Ascending aorta (tissue), 2 donors: ENCODE results near the gene DYRK2. TPM values are rescaled to one million over a fixed set of nuclear protein-coding genes. Genes with fewer than 3 reads are reported as not detected.

Experiments used
- DNase-seq, 2 donors: peaks; one replicate each; pipeline ENCODE4 v3.0.0-alpha.2; 2019; ENCODE audit warnings: low spot score in 2 of 2
- H3K27ac ChIP-seq, 2 donors: fragments of 200-600 bp; sonication (generic); one replicate each; pipeline ENCODE4 v1.5.1; 2016 to 2017; ENCODE audit warnings: mild to moderate bottlenecking in 1 of 2
- H3K27me3 ChIP-seq: fragments of 200-600 bp; sonication (generic); one replicate; pipeline ENCODE4 v1.5.1; 2017
- H3K36me3 ChIP-seq, 2 donors: fragments of 200-600 bp; sonication (generic); one replicate each; pipeline ENCODE4 v1.5.1; 2016
- H3K4me1 ChIP-seq, 2 donors: fragments of 200-600 bp; sonication (generic); one replicate each; pipeline ENCODE4 v1.5.1; 2016 to 2017; ENCODE audit warnings: mild to moderate bottlenecking in 1 of 2
- H3K4me3 ChIP-seq, 2 donors: fragments of 200-600 bp; sonication (generic); one replicate each; pipeline ENCODE4 v1.5.1; 2016 to 2017; ENCODE audit warnings: mild to moderate bottlenecking in 1 of 2
- H3K9me3 ChIP-seq, 2 donors: fragments of 200-600 bp; sonication (generic); one replicate each; pipeline ENCODE4 v1.5.1; 2016
- intact Hi-C: fragments of 100-400 bp; cut with DNase I; formaldehyde crosslinking; loops from one replicate; pipeline ENCODE4 v1.15.1; 2023
- total RNA-seq: library from RNA; depleted of rRNA; stranded (reverse); fragments of >200 nt; gene quantifications from one replicate; pipeline ENCODE4 v1.1.0, GENCODE V29; 2016
- TF ChIP-seq, protein P1 (sequence below), 3 experiments: fragments of 200-600 bp in 2 of 3; fragments of 450-650 bp in 1 of 3; sonication (generic) in 2 of 3; IDR thresholded peaks; one replicate each; pipeline ENCODE4 v1.5.1; 2016 to 2019; ENCODE audit warnings: antibody characterized with exemption in 3 of 3, mild to moderate bottlenecking in 1 of 3, moderate library complexity in 1 of 3

Gene DYRK2
- total RNA-seq, 1 donor from 2014 or later = 40.1 TPM

DNA sequence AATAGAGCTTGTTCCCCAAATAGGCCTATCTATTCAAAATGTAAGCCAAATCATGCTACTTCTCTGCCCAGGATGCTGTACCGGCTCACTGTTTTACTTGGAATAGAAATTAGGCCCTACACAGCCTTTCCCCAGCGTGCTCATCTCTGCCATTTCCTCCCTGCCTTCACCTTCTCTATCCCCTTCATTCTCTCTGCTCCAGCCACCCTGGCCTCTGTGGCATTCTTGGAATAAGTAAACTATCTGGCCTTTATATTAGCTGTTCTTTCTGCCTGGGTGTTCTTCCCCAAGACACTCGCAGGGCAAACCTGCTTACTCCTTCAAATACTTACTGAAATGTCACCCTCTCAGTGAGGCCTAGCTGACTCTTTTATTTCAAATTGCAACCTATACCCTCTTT lies 30.9 kb upstream of the DYRK2 start:
- Histone ChIP-seq H3K4me1 (no peaks in the 10 kb centered on the region), H3K4me3 (no peak overlapping the region), H3K36me3 (no peaks in the 10 kb centered on the region), H3K27ac (no peak overlapping the region), H3K9me3 (no peaks in the 10 kb centered on the region), H3K27me3 (no peaks in the 10 kb centered on the region)
- TF ChIP-seq, protein P1, sequence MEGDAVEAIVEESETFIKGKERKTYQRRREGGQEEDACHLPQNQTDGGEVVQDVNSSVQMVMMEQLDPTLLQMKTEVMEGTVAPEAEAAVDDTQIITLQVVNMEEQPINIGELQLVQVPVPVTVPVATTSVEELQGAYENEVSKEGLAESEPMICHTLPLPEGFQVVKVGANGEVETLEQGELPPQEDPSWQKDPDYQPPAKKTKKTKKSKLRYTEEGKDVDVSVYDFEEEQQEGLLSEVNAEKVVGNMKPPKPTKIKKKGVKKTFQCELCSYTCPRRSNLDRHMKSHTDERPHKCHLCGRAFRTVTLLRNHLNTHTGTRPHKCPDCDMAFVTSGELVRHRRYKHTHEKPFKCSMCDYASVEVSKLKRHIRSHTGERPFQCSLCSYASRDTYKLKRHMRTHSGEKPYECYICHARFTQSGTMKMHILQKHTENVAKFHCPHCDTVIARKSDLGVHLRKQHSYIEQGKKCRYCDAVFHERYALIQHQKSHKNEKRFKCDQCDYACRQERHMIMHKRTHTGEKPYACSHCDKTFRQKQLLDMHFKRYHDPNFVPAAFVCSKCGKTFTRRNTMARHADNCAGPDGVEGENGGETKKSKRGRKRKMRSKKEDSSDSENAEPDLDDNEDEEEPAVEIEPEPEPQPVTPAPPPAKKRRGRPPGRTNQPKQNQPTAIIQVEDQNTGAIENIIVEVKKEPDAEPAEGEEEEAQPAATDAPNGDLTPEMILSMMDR (IDR thresholded peaks at IDR 0.05) = no peak
- no peak for DNase-seq
- intact Hi-C loops = no loop called here

DNA sequence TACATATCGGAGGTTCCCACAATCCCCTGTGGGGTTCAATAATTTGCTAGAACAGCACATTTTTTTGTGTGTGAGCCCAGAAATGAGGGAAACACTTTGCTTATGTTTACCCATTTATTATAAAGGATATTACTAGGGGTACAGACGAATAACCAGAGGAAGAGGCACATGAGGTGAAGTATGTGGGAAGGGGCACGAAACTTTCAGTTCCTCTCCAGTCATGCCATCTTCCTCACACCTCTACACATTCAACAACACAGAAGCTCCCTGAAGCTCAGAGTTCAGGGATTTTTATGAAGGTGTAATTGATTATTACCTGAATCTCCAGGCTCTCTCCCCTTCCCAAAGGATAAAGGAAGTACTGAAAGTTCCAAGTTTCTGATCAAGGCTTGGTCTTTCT lies 30.2 kb upstream of the DYRK2 start:
- Histone ChIP-seq H3K4me1 (no peaks in the 10 kb centered on the region), H3K4me3 (no peak overlapping the region), H3K27me3 (no peaks in the 10 kb centered on the region), H3K27ac (no peak overlapping the region), H3K36me3 (no peaks in the 10 kb centered on the region), H3K9me3 (no peaks in the 10 kb centered on the region)
- TF ChIP-seq, protein P1 (IDR thresholded peaks at IDR 0.05) = no peak
- no peak for DNase-seq
- intact Hi-C loops = no loop called here

DNA sequence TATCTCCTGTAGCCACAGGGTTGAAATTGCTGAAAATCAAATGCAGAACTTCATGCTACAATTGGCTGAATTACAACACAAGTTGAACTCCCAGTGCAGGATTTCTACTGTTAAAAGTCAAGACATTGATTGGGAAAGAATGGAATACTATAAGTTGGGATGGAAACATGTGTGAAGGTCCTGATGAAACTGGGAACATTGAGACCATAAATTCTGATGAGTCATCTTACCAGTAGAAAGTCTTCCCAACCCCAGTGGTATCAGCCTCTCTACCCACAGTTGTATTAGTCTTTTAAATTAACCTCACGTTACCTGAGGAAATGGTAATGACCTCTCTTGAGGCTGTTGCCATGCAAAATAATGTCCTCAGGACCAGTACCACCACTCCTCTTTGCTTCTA lies 27.4 kb upstream of the DYRK2 start:
- Histone ChIP-seq H3K4me1 (no peaks in the 10 kb centered on the region), H3K27me3 (no peaks in the 10 kb centered on the region), H3K36me3 (no peaks in the 10 kb centered on the region), H3K4me3 (no peak overlapping the region), H3K27ac (no peak overlapping the region), H3K9me3 (no peaks in the 10 kb centered on the region)
- TF ChIP-seq, protein P1 (IDR thresholded peaks at IDR 0.05) = no peak
- DNase-seq = no peak
- intact Hi-C loops = no loop called here

DNA sequence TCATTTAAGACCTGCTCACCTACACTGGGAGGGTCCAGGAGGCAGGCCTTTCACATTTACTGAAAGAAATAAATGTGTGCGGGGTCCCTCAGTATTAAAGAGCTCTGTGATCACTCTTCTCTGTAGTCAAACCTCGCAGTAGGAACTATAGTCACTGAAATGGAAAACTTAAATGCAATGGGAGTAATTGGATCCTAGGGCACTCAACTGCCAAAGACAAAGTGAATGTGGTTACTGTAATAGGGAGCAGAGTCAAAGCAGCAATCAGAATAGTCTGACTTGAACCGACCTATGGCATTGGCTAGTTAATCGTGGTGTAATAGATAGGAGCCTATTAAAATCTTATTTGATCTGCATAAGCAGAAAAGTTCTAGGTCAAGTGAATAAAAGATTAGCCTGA lies 26.6 kb upstream of the DYRK2 start:
- Histone ChIP-seq H3K36me3 (no peaks in the 10 kb centered on the region), H3K27me3 (no peaks in the 10 kb centered on the region), H3K4me1 (no peaks in the 10 kb centered on the region), H3K27ac (no peak overlapping the region), H3K9me3 (no peaks in the 10 kb centered on the region), H3K4me3 (no peak overlapping the region)
- TF ChIP-seq, protein P1 (IDR thresholded peaks at IDR 0.05) = no peak
- intact Hi-C loops = no loop called here
- DNase-seq = no peak

DNA sequence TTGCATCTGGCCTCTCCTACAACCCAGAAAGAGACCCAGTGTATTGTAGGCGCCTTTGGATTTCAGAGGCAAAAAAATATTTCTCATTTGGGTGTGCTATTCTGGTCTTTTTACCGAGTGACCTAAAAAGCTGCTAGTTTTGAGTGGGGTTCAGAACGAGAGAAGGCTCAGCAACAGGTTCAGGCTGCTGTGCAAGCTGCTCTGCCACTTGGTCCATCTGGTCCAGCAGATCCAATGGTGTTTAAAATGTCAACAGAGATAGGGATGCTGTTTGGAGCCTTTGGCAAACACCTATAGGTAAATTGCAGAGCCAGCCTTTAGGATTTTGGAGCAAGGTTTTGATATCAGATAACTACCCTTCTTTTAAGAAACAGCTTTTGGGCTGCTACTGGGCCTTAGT lies 25.3 kb upstream of the DYRK2 start:
- TF ChIP-seq, protein P1 (IDR thresholded peaks at IDR 0.05) = no peak
- DNase-seq = no peak
- no peak overlapping the region for H3K4me3 ChIP-seq
- H3K36me3 ChIP-seq = no peaks in the 10 kb centered on the region
- intact Hi-C loops = no loop called here
- no peaks in the 10 kb centered on the region for H3K27me3 ChIP-seq
- no peaks in the 10 kb centered on the region for H3K4me1 ChIP-seq
- H3K27ac ChIP-seq = no peak overlapping the region
- H3K9me3 ChIP-seq = no peaks in the 10 kb centered on the region

DNA sequence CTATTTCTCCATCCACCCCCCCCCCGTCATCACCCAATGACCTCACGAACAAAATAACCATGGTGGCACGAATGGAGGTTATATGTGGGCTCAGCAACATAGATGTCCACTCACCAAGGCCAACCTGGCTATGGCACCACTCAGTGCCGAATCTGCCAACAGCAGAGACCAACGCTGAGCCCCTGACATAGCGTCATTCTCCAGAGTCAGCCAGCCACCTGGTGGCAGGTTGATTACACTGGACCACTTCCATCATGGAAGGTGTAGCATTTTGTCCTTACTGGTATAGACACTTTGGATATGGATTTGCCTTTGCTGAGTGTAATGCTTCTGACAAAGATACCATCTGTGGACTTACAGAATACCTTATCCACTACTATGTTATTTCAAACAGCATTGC lies 24.2 kb upstream of the DYRK2 start:
- H3K27me3 ChIP-seq = no peaks in the 10 kb centered on the region
- intact Hi-C loops = no loop called here
- no peaks in the 10 kb centered on the region for H3K9me3 ChIP-seq
- no peak overlapping the region for H3K27ac ChIP-seq
- no peaks in the 10 kb centered on the region for H3K4me1 ChIP-seq
- H3K36me3 ChIP-seq = no peaks in the 10 kb centered on the region
- H3K4me3 ChIP-seq = no peak overlapping the region
- DNase-seq = no peak
- TF ChIP-seq, protein P1 (IDR thresholded peaks at IDR 0.05) = no peak
